Coronary artery (tissue), 2 donors: ENCODE measurements around the gene ZNF554.
"Not testable (repeated sequence)": the region's sequence is repeated elsewhere in the genome, so short reads cannot be mapped to it uniquely, and the experiment has no call there.

Experiments used
- DNase-seq: peaks from one replicate; pipeline ENCODE4 v3.0.0-alpha.2; 2017; ENCODE audit warnings: low spot score
- H3K27ac ChIP-seq, 2 donors: fragments of 200-600 bp; sonication (generic); one replicate each; pipeline ENCODE4 v1.5.1; 2016 to 2019
- H3K4me3 ChIP-seq: fragments of 200-600 bp; sonication (generic); 2 replicates; pipeline ENCODE4 v1.5.1; 2016; ENCODE audit warnings: mild to moderate bottlenecking, moderate library complexity
- TF ChIP-seq, protein P1 (sequence below): fragments of 200-600 bp; sonication (generic); IDR thresholded peaks from one replicate; pipeline ENCODE4 v1.5.1; 2019; ENCODE audit warnings: antibody characterized with exemption

ZNF554 gene

DNA sequence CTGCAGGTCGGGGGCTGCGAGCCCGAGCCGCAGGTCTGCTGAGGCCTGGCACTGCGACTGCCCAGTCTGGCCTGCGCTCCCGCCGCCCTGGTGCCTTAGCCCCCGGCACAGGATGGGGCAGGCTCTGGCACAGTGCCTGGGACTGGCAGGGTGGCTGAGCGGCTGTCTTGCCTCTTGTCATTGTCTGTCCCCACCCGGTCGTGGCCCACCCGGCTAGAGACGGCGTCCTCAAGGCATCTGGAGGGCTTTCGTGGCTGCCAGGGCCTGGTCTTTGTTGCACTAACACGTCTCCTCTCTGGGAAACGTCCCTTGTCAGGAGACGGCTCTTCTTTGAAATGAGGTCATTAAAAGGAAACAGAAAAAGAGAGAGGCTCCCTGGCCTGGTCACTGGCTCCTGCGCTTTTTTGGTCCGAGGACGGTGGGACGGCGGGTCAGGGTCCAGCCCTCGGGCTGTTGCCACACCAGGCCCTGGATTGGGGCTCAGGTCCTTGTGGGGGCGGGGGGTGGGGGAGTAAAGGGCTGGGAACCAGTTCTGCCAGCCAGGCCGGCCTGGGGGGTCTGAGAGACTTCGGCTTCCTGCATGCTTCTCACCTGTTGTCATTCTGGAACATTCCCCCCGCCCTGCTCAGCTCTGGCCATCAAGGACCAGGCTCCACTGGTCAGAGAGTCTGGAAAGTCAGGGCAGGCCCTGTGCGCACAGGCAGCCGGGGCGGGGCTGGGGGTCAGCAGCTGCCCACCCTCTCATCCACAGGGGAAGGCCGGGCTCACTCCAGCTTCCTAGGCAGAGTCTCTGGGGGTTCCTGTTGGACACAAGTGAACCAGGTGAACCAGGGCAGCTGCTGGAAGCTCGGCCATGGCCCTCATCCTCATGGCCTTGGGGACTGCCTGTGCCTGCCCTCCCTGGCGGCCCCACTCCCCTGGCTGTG, 6.2 kb upstream of the ZNF554 start:
- TF ChIP-seq, protein P1, sequence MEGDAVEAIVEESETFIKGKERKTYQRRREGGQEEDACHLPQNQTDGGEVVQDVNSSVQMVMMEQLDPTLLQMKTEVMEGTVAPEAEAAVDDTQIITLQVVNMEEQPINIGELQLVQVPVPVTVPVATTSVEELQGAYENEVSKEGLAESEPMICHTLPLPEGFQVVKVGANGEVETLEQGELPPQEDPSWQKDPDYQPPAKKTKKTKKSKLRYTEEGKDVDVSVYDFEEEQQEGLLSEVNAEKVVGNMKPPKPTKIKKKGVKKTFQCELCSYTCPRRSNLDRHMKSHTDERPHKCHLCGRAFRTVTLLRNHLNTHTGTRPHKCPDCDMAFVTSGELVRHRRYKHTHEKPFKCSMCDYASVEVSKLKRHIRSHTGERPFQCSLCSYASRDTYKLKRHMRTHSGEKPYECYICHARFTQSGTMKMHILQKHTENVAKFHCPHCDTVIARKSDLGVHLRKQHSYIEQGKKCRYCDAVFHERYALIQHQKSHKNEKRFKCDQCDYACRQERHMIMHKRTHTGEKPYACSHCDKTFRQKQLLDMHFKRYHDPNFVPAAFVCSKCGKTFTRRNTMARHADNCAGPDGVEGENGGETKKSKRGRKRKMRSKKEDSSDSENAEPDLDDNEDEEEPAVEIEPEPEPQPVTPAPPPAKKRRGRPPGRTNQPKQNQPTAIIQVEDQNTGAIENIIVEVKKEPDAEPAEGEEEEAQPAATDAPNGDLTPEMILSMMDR: no peak
- H3K4me3 ChIP-seq: no peak overlapping the region
- no peak overlapping the region for H3K27ac ChIP-seq
- DNase-seq: no peak

- H3K4me3 ChIP-seq: no peak overlapping the region
- TF ChIP-seq, protein P1: no peak
- no peak overlapping the region for H3K27ac ChIP-seq
- DNase-seq: no peak
Observed at GRCh38 chr19:2814426-2814825, 5.2 kb upstream of the ZNF554 start.

- Histone ChIP-seq H3K4me3 (no peak overlapping the region), H3K27ac (no peak overlapping the region)
- DNase-seq: no peak
- TF ChIP-seq, protein P1: no peak
Observed at GRCh38 chr19:2815191-2815614, 4.5 kb upstream of the ZNF554 start.

- DNase-seq: no peak
- Histone ChIP-seq H3K4me3 (no peak overlapping the region), H3K27ac (no peak overlapping the region)
- TF ChIP-seq, protein P1: no peak
Observed at GRCh38 chr19:2815923-2816322, 3.7 kb upstream of the ZNF554 start.

DNA sequence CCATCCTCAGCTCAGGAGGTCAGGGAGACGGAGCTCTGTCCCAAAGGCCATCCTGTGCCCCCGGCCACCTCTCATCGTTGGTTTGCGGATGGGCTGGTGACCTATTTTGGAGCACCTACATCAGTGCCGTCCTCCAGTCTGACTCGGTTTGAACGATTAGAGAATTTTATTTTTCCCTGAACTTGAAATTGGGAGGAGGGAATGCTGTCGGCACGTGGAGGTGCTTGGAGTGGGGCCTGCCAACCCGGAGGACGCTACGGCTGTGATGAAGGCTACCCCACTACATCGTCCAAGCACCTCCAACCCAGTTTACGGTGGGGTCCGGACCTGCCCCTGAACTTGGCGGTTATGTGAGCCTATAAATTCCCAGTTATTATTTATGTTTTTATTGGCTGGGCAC, 3.0 kb upstream of the ZNF554 start:
- Histone ChIP-seq H3K4me3 (no peak overlapping the region), H3K27ac (no peak overlapping the region)
- TF ChIP-seq, protein P1: no peak
- DNase-seq: no peak

DNA sequence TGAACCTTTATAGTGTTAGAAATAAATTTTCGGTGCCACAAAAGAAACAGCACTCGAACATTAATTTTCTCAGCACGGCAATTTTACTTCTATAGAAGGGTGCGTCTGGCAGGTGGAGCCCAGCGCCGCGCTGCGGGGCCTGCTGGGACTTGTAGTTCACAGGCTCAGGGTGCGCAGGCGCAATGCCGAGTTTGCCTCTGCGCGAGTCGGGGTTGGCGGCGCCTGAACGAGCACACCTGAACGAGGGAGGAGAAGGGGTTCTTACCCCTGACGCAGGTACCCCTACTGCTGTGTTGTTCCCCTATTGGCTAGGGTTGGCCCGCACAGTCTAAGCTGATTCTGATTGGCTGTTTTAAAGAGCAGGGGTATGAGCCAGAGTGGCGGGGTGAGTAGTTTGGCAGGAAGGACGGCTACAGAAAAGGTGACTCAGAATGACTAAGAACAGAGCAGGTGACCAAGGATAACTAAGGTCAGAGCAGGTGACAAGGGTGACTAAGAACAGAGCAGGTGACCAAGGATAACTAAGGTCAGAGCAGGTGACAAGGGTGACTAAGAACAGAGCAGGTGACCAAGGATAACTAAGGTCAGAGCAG, 2.3 kb upstream of the ZNF554 start:
- not testable (repeated sequence) for H3K27ac ChIP-seq, DNase-seq, H3K4me3 ChIP-seq

- H3K4me3 ChIP-seq: peak overlapping the region; percentile 97
- peak overlapping the region; percentile 28 to 71 for H3K27ac ChIP-seq
- TF ChIP-seq, protein P1: no peak
- DNase-seq: no peak
Observed at GRCh38 chr19:2820112-2820702, 539 bp downstream of the ZNF554 start.
